GM12873 (cell line): ENCODE measurements around the gene EIF2S2.

Experiments
- TF ChIP-seq, protein P1 (sequence below): IDR thresholded peaks from 2 replicates; pipeline ENCODE4 v1.5.1; 2012; ENCODE audit warnings: low read depth, mild to moderate bottlenecking, moderate library complexity, low read length, control low read depth; ENCODE audit not compliant: insufficient read depth; ENCODE audit errors: missing control alignments

EIF2S2 gene

GRCh38 chr20:34111702-34112599 is at the start of gene EIF2S2:
TSS of gene EIF2S2 (minus strand) at chr20:34112243. CDS start at chr20:34112110, 133 bp downstream.
- TF ChIP-seq, protein P1, sequence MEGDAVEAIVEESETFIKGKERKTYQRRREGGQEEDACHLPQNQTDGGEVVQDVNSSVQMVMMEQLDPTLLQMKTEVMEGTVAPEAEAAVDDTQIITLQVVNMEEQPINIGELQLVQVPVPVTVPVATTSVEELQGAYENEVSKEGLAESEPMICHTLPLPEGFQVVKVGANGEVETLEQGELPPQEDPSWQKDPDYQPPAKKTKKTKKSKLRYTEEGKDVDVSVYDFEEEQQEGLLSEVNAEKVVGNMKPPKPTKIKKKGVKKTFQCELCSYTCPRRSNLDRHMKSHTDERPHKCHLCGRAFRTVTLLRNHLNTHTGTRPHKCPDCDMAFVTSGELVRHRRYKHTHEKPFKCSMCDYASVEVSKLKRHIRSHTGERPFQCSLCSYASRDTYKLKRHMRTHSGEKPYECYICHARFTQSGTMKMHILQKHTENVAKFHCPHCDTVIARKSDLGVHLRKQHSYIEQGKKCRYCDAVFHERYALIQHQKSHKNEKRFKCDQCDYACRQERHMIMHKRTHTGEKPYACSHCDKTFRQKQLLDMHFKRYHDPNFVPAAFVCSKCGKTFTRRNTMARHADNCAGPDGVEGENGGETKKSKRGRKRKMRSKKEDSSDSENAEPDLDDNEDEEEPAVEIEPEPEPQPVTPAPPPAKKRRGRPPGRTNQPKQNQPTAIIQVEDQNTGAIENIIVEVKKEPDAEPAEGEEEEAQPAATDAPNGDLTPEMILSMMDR, result no peak

GRCh38 chr20:34155836-34156235 is 43.8 kb upstream of the EIF2S2 start:
- TF ChIP-seq, protein P1, result no peak

DNA sequence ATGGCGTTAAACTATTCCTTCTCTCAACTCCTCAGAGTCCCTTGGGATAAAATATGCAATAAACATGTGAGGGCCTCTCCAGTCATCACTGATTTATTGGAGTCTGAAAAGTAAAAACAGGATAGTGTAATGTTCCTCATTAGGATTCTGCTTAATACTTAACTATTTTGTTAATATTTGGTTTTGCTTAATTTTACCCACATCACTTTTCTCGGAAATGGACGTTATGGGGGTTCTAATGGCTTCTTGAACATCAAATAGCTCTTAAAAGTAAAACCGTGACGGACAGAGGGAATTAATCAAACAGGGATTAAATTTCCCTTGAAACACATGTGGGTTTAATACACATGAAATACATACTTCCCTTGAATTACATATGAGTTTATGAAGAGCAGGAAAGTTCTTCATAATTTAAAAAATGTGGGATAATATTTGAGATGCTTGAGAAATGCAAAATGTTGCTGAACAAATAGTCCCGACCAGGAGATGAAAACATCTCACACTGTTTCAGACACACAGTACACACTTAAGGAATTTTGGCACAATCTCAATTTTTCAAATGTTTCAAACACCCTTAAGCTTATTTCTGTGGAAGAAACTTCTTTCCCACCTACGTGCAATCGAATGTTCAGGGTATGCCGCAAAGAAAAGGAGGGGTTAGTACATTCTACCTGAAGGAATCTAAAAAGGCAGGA is 38.4 kb upstream of the EIF2S2 start:
- TF ChIP-seq, protein P1, result no peak

DNA sequence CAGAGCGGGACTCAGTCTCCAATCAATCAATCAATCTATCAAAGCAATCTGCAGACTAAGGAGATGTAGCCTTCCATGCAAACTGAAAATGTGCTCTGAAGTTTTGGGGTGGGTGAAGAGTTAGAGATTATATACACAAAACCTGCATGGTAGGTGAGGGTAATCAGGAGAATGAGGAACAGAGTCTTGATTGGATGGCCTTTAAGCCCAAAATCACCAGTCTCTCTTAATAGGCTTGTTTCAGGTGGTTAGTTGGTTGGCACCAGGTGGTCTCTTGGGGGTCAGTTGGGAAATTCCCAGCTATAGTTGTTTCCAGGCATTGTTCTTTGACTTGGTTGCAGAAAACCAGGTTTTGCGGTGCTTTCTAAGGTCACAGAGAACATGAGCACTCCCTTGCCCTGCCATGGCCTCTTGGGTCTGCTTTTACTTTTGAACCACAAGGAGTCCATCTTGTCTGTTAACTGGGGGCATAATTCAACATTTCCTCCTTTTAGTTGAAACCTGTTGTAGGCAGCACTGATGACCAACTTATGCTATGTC is 33.3 kb upstream of the EIF2S2 start:
- TF ChIP-seq, protein P1, result no peak

GRCh38 chr20:34143951-34144350 is 31.9 kb upstream of the EIF2S2 start:
- TF ChIP-seq, protein P1, result no peak

- TF ChIP-seq, protein P1, result no peak
Observed at GRCh38 chr20:34142121-34142520, 30.1 kb upstream of the EIF2S2 start.

- TF ChIP-seq, protein P1, result no peak
Observed at GRCh38 chr20:34141293-34141692, 29.2 kb upstream of the EIF2S2 start.
